HG02610 (cell line): ENCODE data around the gene CARMIL3.

Experiments
- ATAC-seq: cut with Tn5 transposase; IDR thresholded peaks from one replicate; pipeline ENCODE4 v1.9.1; 2021; ENCODE audit warnings: mild to moderate bottlenecking, moderate library complexity; ENCODE audit not compliant: unreplicated experiment

CARMIL3 gene

DNA sequence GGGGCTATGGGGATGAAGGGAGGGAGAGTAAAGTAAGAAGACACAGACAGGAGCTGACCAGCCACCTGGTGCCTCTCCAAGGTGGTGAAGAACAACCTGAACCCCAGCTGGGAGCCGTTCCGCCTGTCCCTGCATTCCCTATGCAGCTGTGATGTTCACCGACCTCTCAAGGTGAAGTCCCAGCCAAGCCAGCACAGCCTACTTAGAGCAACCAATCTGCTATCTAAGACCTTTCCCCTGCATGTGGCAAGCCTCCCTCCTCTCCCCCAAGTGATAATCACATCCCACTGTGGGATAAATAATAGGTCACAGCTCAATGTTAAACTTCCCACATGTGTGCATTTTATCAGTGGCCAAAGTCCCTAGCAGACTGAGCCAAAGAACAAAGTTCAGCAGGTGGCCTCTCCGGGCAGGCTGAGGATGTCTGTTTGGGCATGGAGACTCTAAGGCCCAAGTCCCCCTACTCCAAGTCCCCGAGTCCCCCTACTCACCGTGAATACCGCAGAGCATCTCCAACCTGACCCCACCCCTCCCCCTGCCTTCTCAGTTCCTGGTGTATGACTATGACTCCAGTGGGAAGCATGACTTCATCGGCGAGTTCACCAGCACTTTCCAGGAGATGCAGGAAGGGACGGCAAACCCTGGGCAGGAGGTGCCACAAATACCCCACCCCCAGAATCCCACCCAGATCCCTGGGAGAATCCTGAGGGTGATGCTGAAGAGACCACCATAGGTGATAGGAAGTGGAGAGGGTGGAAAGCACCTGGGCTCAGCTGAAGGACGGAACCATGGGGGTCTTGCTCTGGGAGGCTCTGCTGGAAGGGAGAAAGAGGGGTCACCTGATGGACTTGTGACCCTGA lies 23.0 kb downstream of the CARMIL3 start:
- ATAC-seq = no peak

DNA sequence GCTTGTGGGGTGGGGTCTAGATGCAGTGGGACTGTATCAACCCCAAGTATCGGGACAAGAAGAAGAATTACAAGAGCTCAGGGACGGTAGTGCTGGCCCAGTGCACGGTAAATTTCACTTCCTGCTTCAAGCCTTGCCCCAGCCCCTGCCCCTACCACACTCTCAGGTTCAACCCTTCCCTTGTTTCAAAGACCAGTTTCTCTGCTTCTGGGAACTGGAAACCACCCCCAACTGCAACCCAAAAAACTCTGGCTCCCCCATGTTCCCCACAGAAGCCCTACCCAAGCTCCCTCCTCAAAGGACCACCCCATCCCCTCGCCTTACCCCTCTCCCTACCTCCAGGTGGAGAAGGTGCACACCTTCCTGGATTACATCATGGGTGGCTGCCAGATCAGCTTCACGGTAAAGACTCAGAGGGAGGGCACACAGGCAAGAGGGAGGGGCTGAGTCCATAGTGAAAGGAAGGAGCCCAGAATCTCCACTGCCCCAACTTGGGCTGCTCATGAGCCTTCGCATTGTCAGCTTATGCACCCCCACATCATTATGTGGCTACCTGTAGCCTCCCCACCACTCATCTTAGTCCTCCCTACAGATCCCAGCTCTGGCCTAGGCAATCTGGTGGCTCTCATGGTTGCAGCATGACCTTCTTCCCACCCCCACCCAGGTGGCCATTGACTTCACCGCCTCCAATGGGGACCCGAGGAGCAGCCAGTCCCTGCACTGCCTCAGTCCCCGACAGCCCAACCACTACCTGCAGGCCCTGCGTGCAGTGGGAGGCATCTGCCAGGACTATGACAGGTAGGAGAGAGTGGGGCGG lies 23.9 kb downstream of the CARMIL3 start:
- no peak for ATAC-seq

DNA sequence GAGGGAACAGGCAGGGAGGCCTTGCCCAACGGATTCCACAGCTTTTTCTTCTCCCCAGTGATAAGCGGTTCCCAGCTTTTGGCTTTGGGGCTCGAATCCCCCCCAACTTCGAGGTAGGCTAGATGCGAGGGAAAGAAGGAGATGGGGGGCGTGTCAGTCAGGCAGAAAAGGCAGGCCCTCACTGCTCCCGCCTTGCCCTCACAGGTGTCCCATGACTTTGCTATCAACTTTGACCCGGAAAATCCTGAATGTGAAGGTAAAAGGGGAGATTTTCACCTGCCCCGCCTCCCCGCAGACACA lies 24.4 kb downstream of the CARMIL3 start:
- ATAC-seq = no peak

DNA sequence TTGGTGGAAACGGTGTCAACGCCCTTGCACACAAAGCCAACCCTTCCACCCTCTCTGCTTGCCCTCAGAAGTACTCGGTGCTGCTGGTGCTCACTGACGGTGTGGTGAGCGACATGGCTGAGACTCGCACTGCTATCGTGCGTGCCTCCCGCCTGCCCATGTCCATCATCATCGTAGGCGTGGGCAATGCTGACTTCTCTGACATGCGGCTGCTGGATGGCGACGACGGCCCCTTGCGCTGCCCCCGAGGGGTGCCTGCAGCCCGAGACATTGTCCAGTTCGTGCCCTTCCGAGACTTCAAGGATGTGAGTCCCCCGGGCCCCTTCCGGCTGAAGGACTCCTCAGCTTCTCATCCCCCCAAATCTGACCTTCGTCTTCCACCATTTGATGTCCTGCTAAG lies 25.3 kb downstream of the CARMIL3 start:
- ATAC-seq = no peak

DNA sequence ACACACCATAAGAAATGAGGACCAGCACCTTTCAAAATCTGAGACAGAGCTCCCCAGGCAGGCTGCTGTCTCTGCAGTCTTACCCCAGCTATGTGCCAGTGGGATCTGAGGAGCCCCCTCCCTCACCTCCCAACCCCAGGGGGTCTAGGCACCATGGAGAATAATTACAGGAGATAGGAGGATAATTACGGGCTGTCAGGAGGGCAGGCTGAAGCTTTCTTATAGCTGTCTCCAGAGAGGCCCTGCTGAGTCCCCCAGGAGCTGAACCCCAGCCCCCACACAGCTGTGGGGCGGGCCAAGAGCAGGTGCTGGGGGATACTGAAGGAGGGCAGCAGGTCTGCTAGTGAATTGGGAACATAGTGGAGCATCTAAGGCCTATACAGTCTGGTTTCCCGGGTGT lies 26.3 kb downstream of the CARMIL3 start:
- ATAC-seq = no peak

DNA sequence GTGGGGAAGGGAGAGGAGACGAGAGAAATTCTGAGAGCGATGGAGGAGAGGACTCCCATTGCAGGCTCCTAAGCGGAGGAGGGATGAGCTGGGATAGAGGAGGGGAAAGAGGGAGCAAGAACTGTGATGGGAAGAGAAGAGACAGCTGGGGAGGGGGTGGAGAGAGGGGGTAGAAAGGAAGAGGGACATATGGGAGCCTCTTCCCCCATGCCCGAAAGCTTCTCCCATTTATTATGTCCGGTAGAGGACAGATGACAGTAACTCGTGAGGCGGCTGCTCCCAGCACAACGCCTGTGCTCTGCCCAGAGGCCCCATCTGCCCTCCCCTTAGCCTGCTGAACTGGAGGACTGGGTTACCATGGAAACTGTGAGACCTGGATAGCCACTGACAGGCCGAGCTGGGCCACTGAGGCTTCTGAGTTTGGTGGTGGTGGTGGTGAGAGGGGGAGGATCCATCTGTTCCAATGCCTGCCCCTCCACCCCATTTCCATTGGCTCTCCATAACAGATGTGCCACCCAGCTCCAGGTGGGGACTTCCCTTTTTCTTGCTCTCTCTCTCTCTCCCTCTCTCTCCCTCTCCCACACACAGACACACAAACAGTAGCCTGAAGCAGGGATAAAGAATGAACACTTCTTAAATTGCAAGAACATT lies 27.8 kb downstream of the CARMIL3 start:
- ATAC-seq = no peak

DNA sequence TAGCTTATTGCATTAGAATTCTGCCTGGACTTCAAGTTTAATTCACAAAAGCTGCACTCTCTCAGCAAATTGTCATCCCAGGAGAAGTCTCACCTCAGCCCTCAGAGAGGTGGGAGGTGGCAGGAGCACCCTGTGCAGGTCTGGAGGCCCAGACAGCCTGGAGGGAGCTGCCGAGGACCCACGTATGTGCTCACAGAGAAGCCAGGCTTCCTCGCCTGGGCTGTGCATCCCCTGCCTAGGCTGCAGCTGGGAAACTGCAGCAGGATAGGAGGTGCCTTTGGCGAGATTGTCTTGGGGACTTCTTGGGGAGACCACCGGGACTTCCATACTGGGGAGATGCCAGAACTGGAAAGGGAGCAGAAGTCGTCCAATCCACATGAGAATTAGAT lies 28.3 kb downstream of the CARMIL3 start:
- ATAC-seq = no peak

DNA sequence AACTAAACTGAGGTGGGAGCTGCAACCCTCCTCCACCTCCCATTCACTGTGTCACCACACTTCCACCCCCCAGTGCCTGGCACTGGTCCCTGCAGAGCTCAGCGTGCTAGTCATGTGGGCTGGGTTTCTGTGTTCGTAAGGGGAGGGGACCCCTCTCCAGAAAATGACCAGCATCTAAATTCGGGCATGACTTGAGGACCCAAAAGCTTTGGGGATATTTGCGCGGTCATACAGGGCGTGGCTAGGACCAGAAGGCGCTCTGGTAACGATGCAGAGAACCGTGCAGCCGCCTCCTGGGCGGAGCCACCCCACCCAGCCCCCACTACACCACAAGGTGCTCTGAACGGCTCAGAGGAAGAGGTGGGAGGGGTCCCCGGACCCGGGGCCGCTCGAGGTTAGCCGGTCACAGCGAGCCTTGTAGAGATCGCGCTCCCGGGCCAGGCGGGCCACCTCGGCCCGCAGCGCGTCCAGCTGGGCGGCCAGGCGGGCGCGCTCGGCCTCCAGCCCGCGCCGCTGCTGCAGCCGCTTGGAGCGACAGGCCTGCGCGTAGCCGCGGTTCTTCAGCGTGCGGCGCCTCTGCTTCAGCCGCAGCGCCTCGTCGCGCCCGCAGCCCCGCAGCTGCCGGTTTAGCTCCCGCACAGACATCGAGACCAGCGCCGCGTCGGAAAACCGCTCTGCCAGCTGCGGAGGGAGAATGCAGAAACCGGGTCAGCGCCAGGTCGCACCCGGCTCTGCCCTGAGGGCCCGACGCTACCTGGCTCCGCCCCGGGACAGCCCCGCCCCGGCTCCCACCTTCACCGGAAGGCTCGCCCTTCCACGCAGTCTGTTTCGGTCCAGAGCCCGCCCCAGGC lies 29.3 kb downstream of the CARMIL3 start:
- ATAC-seq = peak; percentile 91

DNA sequence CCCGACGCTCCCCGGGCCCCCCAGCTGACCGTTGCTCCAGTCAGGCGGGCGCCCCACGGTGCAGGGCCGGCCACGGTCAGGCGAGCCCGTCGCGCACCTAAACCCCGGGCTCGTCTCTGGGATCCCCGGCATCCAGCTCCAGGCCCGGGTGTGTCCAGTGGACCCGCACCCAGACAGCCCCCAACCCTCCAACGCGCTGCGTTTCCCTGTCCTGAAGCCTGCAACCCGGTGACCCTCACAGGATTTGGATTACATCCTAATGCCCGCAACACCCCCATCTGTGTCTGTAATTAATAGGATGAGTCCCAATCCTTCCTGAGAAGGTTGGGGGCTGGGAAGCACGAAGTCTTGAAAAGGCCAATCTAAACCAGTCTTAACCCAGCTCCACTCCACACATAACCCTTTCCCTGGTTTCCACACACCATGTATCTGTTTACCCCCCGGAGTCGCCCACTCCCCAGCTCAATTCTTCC lies 30.0 kb downstream of the CARMIL3 start:
- ATAC-seq = no peak

DNA sequence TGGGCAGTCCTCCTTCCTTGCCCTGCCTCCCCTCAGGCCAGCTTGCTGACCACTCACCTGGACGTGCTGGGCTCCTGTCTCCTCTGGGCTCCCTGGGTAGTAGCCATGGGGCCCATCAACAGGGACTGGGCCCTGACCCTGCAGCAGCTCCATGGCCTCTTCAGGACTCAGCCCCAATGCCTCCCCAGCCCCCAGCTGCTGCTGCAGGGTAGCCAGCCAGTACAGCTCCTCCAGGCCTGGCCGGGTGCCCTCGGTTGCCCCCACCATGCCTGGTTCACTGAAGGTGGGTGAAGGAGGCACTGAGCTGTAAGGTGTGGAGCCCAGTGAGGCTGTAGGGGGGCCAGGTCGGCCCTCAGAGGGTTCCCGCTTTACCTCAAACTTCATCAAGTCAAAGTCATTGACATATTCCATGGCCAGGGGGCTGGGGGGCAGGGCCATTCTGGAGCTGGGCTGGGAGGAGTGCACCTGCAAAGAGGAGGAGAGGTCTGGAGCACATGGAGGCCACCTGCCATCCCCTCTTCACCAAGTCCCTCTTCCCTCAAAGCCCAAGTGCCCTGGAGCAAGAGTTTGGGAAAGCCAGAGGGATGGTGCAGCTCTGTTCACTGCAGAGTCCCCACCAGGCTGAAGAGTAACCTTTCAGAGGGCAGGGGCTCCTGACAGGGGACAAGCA lies 30.7 kb downstream of the CARMIL3 start:
- ATAC-seq = no peak

DNA sequence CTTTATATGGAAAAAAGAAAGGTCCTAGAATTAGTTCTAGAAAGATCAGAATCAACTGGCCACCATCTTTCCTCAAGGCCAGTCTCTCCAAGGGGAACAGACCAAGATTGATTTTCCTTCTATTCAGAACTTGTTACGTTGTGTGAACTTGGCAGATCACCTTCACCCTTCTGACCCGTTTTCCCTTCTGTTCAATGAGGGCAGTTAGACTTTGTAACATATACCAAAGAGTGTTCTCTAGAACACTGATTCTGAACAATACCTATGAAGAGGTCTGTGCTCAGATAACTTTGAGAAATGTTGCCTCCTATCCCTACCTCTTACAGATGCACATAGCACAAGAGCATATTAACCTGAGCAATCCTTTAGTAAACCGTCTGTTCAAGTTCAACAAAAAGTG lies 31.7 kb downstream of the CARMIL3 start:
- ATAC-seq = no peak

DNA sequence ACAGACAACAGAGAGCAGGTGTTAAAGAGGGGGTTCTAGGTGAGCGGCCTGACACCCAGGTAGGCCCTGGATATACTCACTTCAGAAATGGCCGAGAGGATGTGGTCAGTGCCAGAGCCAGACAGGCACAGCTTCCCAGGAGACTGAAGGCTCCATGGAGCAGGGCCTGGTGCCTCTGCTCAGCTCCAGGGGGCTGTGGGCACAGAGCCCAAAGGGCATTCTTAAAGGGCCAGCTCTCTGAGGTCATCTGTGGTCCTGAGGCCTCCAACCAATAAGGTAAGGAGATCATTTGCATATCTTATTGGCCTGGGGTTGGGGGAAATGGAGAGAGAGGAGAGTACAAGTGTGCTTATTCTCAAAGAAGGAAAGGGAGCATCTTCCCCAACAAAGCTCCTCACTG lies 32.6 kb downstream of the CARMIL3 start:
- no peak for ATAC-seq

DNA sequence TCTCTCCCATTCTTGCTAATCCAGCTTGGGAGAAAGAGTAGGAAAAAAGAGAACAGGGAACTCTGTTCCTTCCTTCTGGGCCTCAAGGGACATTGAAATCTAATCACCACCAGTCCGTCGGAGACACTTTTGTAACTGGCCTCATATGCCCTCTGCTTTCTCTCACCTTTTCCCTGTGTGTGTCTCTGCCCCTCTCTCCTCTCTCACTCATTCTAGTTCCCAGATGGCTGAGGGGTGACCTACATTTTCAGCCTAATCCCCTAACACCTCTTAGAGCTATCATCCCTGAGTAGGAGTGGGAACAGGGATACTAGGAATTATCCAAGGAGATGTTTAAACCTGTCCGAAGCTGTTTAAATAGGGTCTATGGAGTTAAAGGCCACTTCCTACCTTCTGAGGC lies 33.4 kb downstream of the CARMIL3 start:
- no peak for ATAC-seq

DNA sequence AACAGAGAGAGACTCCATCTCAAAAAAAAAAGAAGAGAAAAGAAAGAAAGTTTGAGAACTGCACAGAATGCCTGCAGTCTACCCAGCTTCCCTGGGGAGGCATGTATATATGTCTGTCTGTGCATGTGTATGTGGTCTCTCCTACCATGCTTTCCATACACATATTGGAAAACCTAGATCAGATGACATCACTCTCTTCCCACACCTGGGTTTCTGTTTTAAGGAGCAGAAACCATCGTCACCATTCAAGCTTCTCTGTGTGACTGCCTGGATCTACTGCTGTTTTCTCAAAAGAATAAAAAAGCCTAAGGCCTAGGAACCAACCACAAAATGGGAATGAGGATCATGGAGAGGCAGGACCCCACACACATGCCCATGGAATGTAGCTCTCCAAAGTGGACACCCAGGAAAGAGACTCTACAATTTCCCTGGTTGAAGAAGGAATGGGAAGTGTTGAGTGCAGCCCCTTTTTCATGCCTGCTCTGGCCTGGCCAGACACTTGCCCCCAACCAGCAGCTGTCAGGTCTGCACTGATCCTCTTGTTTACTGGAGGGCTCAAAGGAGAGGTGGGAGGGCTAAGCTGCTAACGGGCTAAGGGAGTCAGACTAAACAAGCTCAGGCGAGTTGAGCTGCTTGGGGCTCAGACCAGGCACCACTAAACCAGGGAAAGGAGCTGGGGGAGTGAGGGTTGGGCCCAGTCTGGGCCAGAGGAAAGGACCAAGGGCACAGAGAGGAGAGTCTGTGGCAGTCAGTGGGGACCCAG lies 34.6 kb downstream of the CARMIL3 start:
- no peak for ATAC-seq

DNA sequence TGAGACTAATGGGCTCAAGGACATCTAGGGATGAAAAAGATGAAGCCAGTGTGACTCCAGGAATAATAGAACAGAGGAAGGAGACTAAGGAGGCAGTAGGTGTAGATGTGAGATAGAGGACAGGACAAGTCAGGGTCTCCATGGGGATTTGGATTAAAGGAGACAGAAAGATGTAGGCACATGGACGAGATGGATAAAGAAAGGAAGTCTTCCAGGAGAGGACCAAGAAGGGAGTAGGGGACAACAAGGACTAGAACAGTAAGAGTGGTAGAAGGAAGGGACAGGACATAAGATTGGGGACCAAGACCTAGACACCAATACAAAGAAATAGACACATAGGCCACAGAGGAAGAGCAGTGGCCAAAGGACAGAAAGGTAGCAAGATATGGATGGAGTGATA lies 35.2 kb downstream of the CARMIL3 start:
- ATAC-seq = no peak

DNA sequence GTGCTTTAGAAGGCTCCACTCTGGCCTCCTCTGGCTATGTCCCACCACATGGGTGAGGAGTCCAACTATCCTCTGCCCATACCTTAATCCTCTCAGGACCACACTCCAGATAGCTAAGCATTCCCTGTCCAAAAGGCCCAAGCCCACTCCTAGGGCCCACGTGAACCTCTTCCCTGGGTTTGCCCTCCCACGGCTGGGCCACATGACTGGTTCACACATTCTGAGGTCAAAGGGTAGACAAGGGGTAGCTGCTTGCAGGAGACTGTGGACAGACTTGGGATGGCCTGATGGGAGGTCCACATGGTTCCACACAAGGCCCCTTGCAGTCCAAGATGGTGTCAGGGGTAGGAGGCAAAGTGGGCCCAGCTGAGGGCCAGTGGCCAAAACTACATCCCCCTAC lies 36.3 kb downstream of the CARMIL3 start:
- ATAC-seq = no peak

DNA sequence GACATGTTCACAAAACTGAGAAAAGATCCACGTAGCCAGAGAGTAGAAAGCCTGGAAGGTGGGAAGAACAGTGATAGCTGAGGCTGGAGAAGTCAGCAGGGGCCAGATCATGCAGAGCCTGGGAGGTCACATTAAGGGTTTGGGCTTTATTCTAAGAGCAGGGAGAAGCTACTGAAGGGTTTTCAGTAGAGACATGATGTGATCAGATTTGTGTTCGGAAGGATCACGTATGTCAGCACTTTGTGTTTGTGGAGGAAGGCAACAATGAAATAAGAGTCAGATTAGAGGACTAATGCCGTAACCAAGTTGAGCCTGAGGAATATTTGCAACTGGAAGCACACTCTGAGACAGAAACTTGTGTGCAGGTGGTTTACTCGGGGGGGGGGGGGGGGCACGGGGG lies 38.1 kb downstream of the CARMIL3 start:
- ATAC-seq = no peak

DNA sequence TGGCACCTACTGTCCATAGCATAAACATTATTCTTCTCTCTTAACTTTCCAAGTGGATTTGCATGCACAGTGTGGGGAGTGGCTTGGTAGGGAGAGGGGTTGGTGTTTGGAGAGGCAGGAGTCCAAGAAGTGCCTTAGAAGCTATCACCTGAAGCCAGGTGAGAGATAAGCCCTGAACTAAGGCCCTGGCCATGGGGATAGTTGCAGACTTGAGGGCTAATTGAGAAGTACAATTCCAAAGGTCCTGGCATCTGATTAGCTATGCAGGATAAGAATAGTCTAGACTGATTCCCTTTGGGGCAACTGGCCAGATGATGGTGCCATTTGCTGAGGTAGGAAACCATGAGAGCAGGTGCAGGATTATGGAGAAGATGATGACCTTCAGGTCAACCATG lies 40.3 kb downstream of the CARMIL3 start:
- no peak for ATAC-seq

DNA sequence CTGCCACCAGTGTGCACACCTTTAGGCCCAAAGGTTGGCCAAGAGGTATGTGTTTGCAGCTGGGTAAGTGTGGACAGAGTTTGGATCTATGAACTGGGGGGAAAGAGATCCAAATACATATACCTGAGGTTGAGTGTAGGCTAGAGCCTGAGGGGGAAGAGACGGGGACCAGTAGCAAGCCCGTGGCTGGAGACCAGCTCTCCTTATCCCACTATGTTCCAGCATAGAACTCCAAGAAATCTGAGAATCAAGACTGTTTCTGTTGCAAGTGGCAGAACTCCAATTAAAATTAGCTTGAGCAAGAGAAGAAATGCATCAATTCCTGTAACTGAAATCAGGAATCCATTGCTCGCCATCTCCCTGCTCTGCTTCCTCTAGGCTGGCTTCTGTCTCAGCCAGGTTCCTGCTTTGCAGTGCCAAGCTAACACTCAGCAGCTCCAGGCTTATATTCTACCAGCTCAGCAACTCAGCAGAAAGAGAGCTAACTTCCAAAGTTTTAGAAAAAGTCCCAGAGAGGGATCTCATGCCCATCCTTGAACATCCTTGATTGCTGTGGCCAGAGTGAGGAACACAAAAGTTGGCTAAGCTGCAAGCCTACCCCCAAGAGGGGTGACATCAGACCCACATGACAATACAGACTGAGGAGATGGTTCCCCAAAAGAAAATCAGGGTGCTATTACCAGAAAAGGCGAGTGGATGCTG lies 40.8 kb downstream of the CARMIL3 start:
- no peak for ATAC-seq
